IMR-90 (cell line): ENCODE results near the gene SPECC1L.

Experiments
- CTCF ChIP-seq: conservative IDR thresholded peaks from 2 replicates; pipeline ENCODE4 v1.5.1; 2012; ENCODE audit warnings: mild to moderate bottlenecking, low read depth, low read length, improper control_type of control experiment
- MAFK ChIP-seq: IDR thresholded peaks from 2 replicates; pipeline ENCODE4 v1.6.1; 2012; ENCODE audit warnings: low read depth, low read length, improper control_type of control experiment
- MXI1 ChIP-seq: IDR thresholded peaks from 2 replicates; pipeline ENCODE4 v1.6.1; 2012; ENCODE audit warnings: low read depth, mild to moderate bottlenecking, low read length, moderate library complexity, borderline replicate concordance
- NFE2L2 ChIP-seq: fragments of 150-350 bp; IDR thresholded peaks from 2 replicates; pipeline ENCODE4 v1.6.1; 2016; ENCODE audit warnings: low read depth, mild to moderate bottlenecking, low read length
- POLR2A ChIP-seq: IDR thresholded peaks from 2 replicates; pipeline ENCODE4 v1.6.1; 2012; ENCODE audit warnings: mild to moderate bottlenecking, low read depth, low read length
- RAD21 ChIP-seq: IDR thresholded peaks from 2 replicates; pipeline ENCODE4 v1.6.1; 2012; ENCODE audit warnings: low read length, improper control_type of control experiment
- RCOR1 ChIP-seq: IDR thresholded peaks from 2 replicates; pipeline ENCODE4 v1.6.1; 2012; ENCODE audit warnings: mild to moderate bottlenecking, low read length, improper control_type of control experiment; ENCODE audit not compliant: insufficient replicate concordance
- RFX5 ChIP-seq: IDR thresholded peaks from 2 replicates; pipeline ENCODE4 v1.8.0; 2012; ENCODE audit warnings: low read depth, mild to moderate bottlenecking, low read length, moderate library complexity
- SMC3 ChIP-seq: fragments of 150-350 bp; IDR thresholded peaks from 2 replicates; pipeline ENCODE4 v1.6.1; 2016; ENCODE audit warnings: low read depth, mild to moderate bottlenecking, antibody characterized with exemption, low read length, moderate library complexity
- TF ChIP-seq, protein P1 (sequence below): fragments of 150-350 bp; IDR thresholded peaks from 2 replicates; pipeline ENCODE4 v1.6.1; 2017; ENCODE audit warnings: mild to moderate bottlenecking, antibody characterized with exemption, low read length, low read depth

DNA sequence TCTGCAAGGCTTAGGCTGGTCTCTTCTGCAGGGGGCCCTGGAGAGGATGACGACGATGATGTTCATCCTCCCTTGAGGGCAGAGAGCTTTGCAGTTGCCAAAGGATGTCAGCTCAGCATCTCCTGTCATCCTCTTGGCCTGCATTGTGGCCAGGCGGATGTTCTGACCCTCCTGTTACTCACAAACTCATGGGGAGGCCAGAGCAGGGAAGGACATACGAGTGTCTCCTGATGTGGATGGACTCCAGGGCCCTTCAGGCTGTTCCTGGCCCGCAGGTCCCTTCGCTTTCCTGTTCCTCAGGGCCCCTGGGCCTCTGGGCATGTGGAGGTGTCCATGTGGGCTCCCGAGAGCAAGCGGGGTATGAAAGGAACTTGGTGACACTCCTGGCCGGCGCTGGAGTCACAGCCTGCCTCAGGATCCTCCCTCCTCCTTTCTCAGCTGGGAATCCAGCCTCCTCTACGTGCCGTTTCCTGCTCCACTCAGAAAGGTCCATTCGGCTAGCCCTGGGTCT is 165.3 kb downstream of the SPECC1L start:
- TF ChIP-seq POLR2A = no peak
- TF ChIP-seq CTCF = no peak
- TF ChIP-seq SMC3 = no peak
- no peak for TF ChIP-seq RFX5
- TF ChIP-seq MAFK = no peak
- no peak for TF ChIP-seq MXI1
- TF ChIP-seq, protein P1, sequence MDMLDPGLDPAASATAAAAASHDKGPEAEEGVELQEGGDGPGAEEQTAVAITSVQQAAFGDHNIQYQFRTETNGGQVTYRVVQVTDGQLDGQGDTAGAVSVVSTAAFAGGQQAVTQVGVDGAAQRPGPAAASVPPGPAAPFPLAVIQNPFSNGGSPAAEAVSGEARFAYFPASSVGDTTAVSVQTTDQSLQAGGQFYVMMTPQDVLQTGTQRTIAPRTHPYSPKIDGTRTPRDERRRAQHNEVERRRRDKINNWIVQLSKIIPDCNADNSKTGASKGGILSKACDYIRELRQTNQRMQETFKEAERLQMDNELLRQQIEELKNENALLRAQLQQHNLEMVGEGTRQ = no peak
- no peak for TF ChIP-seq NFE2L2
- TF ChIP-seq RAD21 = no peak
- no peak for TF ChIP-seq RCOR1
